Measurements from ENCODE around the gene RAB18.

- TF ChIP-seq POLR2AphosphoS5 (IDR thresholded peaks at IDR 0.05; ENCODE audit: low read depth, low read length) (no peak), CTCF (IDR thresholded peaks at IDR 0.05 in 2 of 3, conservative IDR thresholded peaks at IDR 0.05 in 1 of 3; ENCODE audit: borderline replicate concordance in 1 of 3, insufficient read depth in 1 of 3, low read depth in 2 of 3, low read length in 2 of 3) (no peak), SIN3A (IDR thresholded peaks at IDR 0.05; ENCODE audit: low read depth) (no peak), ATF3 (IDR thresholded peaks at IDR 0.05) (no peak), POLR2A (IDR thresholded peaks at IDR 0.05; ENCODE audit: borderline replicate concordance, extremely low read depth, insufficient read depth, insufficient read length) (no peak), YY1 (IDR thresholded peaks at IDR 0.05; ENCODE audit: extremely low read depth, insufficient replicate concordance, low read depth, low read length) (no peak), REST (IDR thresholded peaks at IDR 0.05; ENCODE audit: low read depth) (no peak), ZNF274 (IDR thresholded peaks at IDR 0.05; ENCODE audit: low read depth, low read length) (no peak), JUND (IDR thresholded peaks at IDR 0.05) (no peak), TCF7L2 (IDR thresholded peaks at IDR 0.05; ENCODE audit: borderline replicate concordance, extremely low read depth, insufficient read depth, insufficient read length) (no peak), EZH2 (IDR thresholded peaks at IDR 0.05) (no peak), EZH2phosphoT487 (IDR thresholded peaks at IDR 0.05; ENCODE audit: borderline replicate concordance) (no peak)
These were observed 3.2 kb upstream of the RAB18 start for GRCh38 chr10:27500886-27501285.

All from HCT116 (cell line).